ENCODE data around the gene ODAPH. TPM values are rescaled to one million over a fixed set of nuclear protein-coding genes. Genes with fewer than 3 reads are reported as not detected.

The ODAPH gene
- total RNA-seq, 6 experiments from 2014 or later: not detected

GRCh38 chr4:75584067-75584466 is 28.2 kb downstream of the ODAPH start:
- Histone ChIP-seq H3K27ac (no peak overlapping the region), H3K27me3 (no peaks in the 10 kb centered on the region), H3K4me1 (no peaks in the 10 kb centered on the region), H3K4me3 (no peak overlapping the region), H3K36me3 (no peaks in the 10 kb centered on the region), H3K9me3 (no peaks in the 10 kb centered on the region)
- DNase-seq (no peak), ATAC-seq (no peak)
- intact Hi-C loops (cut with DNase I): no loop called here
- WGBS (ENCODE audit: insufficient coverage, low coverage, low lambda C conversion rate, missing lambda C conversion rate): 58% methylated on average over 2 of the region's 2 CpGs
- TF ChIP-seq POLR2A (IDR thresholded peaks at IDR 0.05) (no peak), CTCF (IDR thresholded peaks at IDR 0.05) (no peak)

- Histone ChIP-seq H3K27ac (no peak overlapping the region), H3K4me3 (no peak overlapping the region), H3K4me1 (no peaks in the 10 kb centered on the region), H3K27me3 (no peaks in the 10 kb centered on the region), H3K9me3 (no peaks in the 10 kb centered on the region), H3K36me3 (no peaks in the 10 kb centered on the region)
- TF ChIP-seq CTCF (IDR thresholded peaks at IDR 0.05) (no peak), POLR2A (IDR thresholded peaks at IDR 0.05) (no peak)
- WGBS (ENCODE audit: insufficient coverage, low coverage, low lambda C conversion rate, missing lambda C conversion rate): 79% methylated on average over 1 of the region's 1 CpG
- ATAC-seq (no peak), DNase-seq (no peak)
- intact Hi-C loops (cut with DNase I): no loop called here
Observed at GRCh38 chr4:75593393-75593792, 37.5 kb downstream of the ODAPH start.

- no peak for DNase-seq
- 48% methylated on average over 3 of the region's 3 CpGs for WGBS (ENCODE audit: insufficient coverage, low coverage, low lambda C conversion rate, missing lambda C conversion rate)
Observed at GRCh38 chr4:75596061-75596460, 40.2 kb downstream of the ODAPH start.

GRCh38 chr4:75598390-75598789 is 42.5 kb downstream of the ODAPH start:
- WGBS (ENCODE audit: insufficient coverage, low coverage, low lambda C conversion rate, missing lambda C conversion rate): 58% methylated on average over 3 of the region's 3 CpGs
- no peak overlapping the region for H3K27ac ChIP-seq
- intact Hi-C loops (cut with DNase I): no loop called here
- TF ChIP-seq POLR2A (IDR thresholded peaks at IDR 0.05): no peak
- no peak for TF ChIP-seq CTCF (IDR thresholded peaks at IDR 0.05)
- no peaks in the 10 kb centered on the region for H3K27me3 ChIP-seq
- no peak overlapping the region for H3K4me3 ChIP-seq
- ATAC-seq (no peak), DNase-seq (no peak)
- no peaks in the 10 kb centered on the region for H3K9me3 ChIP-seq
- H3K4me1 ChIP-seq: no peaks in the 10 kb centered on the region
- H3K36me3 ChIP-seq: no peaks in the 10 kb centered on the region

More at GRCh38 chr4:75596061-75596460, 40.2 kb downstream of the ODAPH start:
- Histone ChIP-seq H3K4me3 (no peak overlapping the region), H3K27ac (no peak overlapping the region), H3K27me3 (no peaks in the 10 kb centered on the region), H3K36me3 (no peaks in the 10 kb centered on the region), H3K9me3 (no peaks in the 10 kb centered on the region), H3K4me1 (no peaks in the 10 kb centered on the region)
- no peak for ATAC-seq
- intact Hi-C loops (cut with DNase I): no loop called here
- TF ChIP-seq CTCF (IDR thresholded peaks at IDR 0.05) (no peak), POLR2A (IDR thresholded peaks at IDR 0.05) (no peak)

GRCh38 chr4:75599647-75600046 is 43.8 kb downstream of the ODAPH start:
- no peaks in the 10 kb centered on the region for H3K36me3 ChIP-seq
- ATAC-seq (no peak), DNase-seq (no peak)
- TF ChIP-seq POLR2A (IDR thresholded peaks at IDR 0.05) (no peak), CTCF (IDR thresholded peaks at IDR 0.05) (no peak)
- H3K9me3 ChIP-seq: no peaks in the 10 kb centered on the region
- no peaks in the 10 kb centered on the region for H3K27me3 ChIP-seq
- H3K4me3 ChIP-seq: no peak overlapping the region
- no peak overlapping the region for H3K27ac ChIP-seq
- no peaks in the 10 kb centered on the region for H3K4me1 ChIP-seq
- 84% methylated on average over 4 of the region's 4 CpGs for WGBS (ENCODE audit: insufficient coverage, low coverage, low lambda C conversion rate, missing lambda C conversion rate)
- intact Hi-C loops (cut with DNase I): no loop called here

Data from right lobe of liver (tissue), 6 donors.